HG03432 (cell line): Measurements from ENCODE around the gene POLR2H.

ENCODE experiments used
- ATAC-seq: cut with Tn5 transposase; IDR thresholded peaks from one replicate; pipeline ENCODE4 v1.9.1; 2021; ENCODE audit warnings: mild to moderate bottlenecking, moderate library complexity; ENCODE audit not compliant: unreplicated experiment

Gene POLR2H

GRCh38 chr3:184361532-184361931 lies at the start of gene POLR2H, which contains the start of gene CLCN2:
Gene POLR2H, plus strand, starts transcription at chr3:184361710. Its CDS starts 1,783 bp downstream, at chr3:184363493.
Gene CLCN2, minus strand, starts transcription at chr3:184361605. Its CDS starts 126 bp downstream, at chr3:184361479.
- peak; percentile 45 for ATAC-seq

GRCh38 chr3:184314363-184314699 lies 47.2 kb upstream of the POLR2H start, which contains the start of gene EIF4G1:
Gene EIF4G1, plus strand, starts transcription at chr3:184314606. Its CDS starts 1,191 bp downstream, at chr3:184315797.
- ATAC-seq: peak; percentile 87

GRCh38 chr3:184314700-184315542 lies 46.6 kb upstream of the POLR2H start:
- peak; percentile 50 for ATAC-seq

- peak; percentile 4 for ATAC-seq
These were observed 46.0 kb upstream of the POLR2H start for GRCh38 chr3:184315543-184315867.

GRCh38 chr3:184315871-184316661 lies 45.4 kb upstream of the POLR2H start:
- ATAC-seq: no peak

GRCh38 chr3:184316792-184317191 lies 44.7 kb upstream of the POLR2H start:
- no peak for ATAC-seq

- ATAC-seq: no peak
These were observed 44.3 kb upstream of the POLR2H start for GRCh38 chr3:184317201-184317600.

GRCh38 chr3:184320104-184320445 lies 41.4 kb upstream of the POLR2H start:
- ATAC-seq: no peak

GRCh38 chr3:184321666-184322065 lies 39.8 kb upstream of the POLR2H start:
- no peak for ATAC-seq

GRCh38 chr3:184322731-184323487 lies 38.6 kb upstream of the POLR2H start:
- no peak for ATAC-seq

GRCh38 chr3:184323696-184324095 lies 37.8 kb upstream of the POLR2H start:
- ATAC-seq: no peak

- ATAC-seq: no peak
These were observed 36.2 kb upstream of the POLR2H start for GRCh38 chr3:184325269-184325668.

- ATAC-seq: no peak
These were observed 35.7 kb upstream of the POLR2H start for GRCh38 chr3:184325715-184326369.

GRCh38 chr3:184327171-184327570 lies 34.3 kb upstream of the POLR2H start:
- no peak for ATAC-seq

- no peak for ATAC-seq
These were observed 33.0 kb upstream of the POLR2H start for GRCh38 chr3:184328516-184328915.

GRCh38 chr3:184332370-184333090 lies 29.0 kb upstream of the POLR2H start:
- no peak for ATAC-seq

- no peak for ATAC-seq
These were observed 28.3 kb upstream of the POLR2H start for GRCh38 chr3:184333190-184333589.

GRCh38 chr3:184333700-184334099 lies 27.8 kb upstream of the POLR2H start:
- ATAC-seq: no peak

GRCh38 chr3:184334470-184335158 lies 26.9 kb upstream of the POLR2H start:
- no peak for ATAC-seq

- ATAC-seq: peak; percentile 4
These were observed 26.2 kb upstream of the POLR2H start for GRCh38 chr3:184335291-184335660.
